DND-41 (cell line): ENCODE results near the gene PILRA.
"Not testable (repeated sequence)": the region's sequence is repeated elsewhere in the genome, so short reads cannot be mapped to it uniquely, and the experiment has no call there.

ENCODE experiments used
- ATAC-seq: fragments of 200-7000 bp; cut with Tn5 transposase; 3 replicates; pipeline ENCODE4 v1.9.1; 2021; ENCODE audit warnings: low read depth; ENCODE audit not compliant: insufficient read depth
- DNase-seq: peaks from one replicate; pipeline ENCODE4 v3.0.0-alpha.2; 2020
- H2AFZ ChIP-seq: 2 replicates; pipeline ENCODE4 v1.6.0; 2012; ENCODE audit warnings: low read depth, low read length
- H3K27ac ChIP-seq: 2 replicates; pipeline ENCODE4 v1.5.1; 2012; ENCODE audit warnings: low read length, inconsistent platforms
- H3K27me3 ChIP-seq: fragments of 200-600 bp; sonication (generic); 2 replicates; pipeline ENCODE4 v1.6.0; 2012; ENCODE audit warnings: low read length, mild to moderate bottlenecking, inconsistent platforms; ENCODE audit not compliant: insufficient read depth, poor library complexity
- H3K36me3 ChIP-seq: 2 replicates; pipeline ENCODE4 v1.5.1; 2012; ENCODE audit warnings: low read length, inconsistent platforms; ENCODE audit not compliant: insufficient read depth
- H3K4me1 ChIP-seq: 2 replicates; pipeline ENCODE4 v1.5.1; 2012; ENCODE audit warnings: mild to moderate bottlenecking, low read length; ENCODE audit not compliant: insufficient read depth
- H3K4me2 ChIP-seq: 2 replicates; pipeline ENCODE4 v1.6.0; 2012; ENCODE audit warnings: mild to moderate bottlenecking, moderate library complexity, low read length, inconsistent platforms; ENCODE audit not compliant: insufficient read depth
- H3K4me3 ChIP-seq, 2 experiments: fragments of 200-600 bp in 1 of 2; shearing (Covaris generic) in 1 of 2; 2 replicates each; pipeline ENCODE4 v1.5.1; 2012 to 2016; ENCODE audit warnings: inconsistent platforms in 2 of 2, low read length in 2 of 2, mild to moderate bottlenecking in 2 of 2, low read depth in 1 of 2, moderate library complexity in 1 of 2
- H3K79me2 ChIP-seq: 2 replicates; pipeline ENCODE4 v1.6.0; 2012; ENCODE audit warnings: low read length, inconsistent platforms; ENCODE audit not compliant: insufficient read depth
- H3K9ac ChIP-seq: 2 replicates; pipeline ENCODE4 v1.6.0; 2012; ENCODE audit warnings: low read depth, mild to moderate bottlenecking, inconsistent platforms, low read length, moderate library complexity
- H3K9me3 ChIP-seq: 2 replicates; pipeline ENCODE4 v1.5.1; 2012; ENCODE audit warnings: low read length, moderate library complexity, mild to moderate bottlenecking, inconsistent platforms; ENCODE audit not compliant: insufficient read depth, severe bottlenecking
- H4K20me1 ChIP-seq: 2 replicates; pipeline ENCODE4 v1.6.0; 2012; ENCODE audit warnings: low read length; ENCODE audit not compliant: insufficient read depth
- CTCF ChIP-seq: IDR thresholded peaks from 2 replicates; pipeline ENCODE4 v1.5.1; 2012; ENCODE audit warnings: borderline replicate concordance, low read length, moderate library complexity, mild to moderate bottlenecking; ENCODE audit not compliant: poor library complexity, severe bottlenecking; ENCODE audit errors: extremely low read depth
- EZH2 ChIP-seq: IDR thresholded peaks from 3 replicates; pipeline ENCODE4 v1.6.1; 2012; ENCODE audit warnings: borderline replicate concordance, low read depth, mild to moderate bottlenecking, moderate library complexity, low read length, inconsistent platforms; ENCODE audit not compliant: severe bottlenecking

Gene PILRA

GRCh38 chr7:100346921-100347320 is 26.4 kb upstream of the PILRA start:
- DNase-seq (no peak), ATAC-seq (no peak)
- H2AFZ ChIP-seq: no peak overlapping the region
- peaks cover 76% of the 10 kb centered on the region for H3K36me3 ChIP-seq
- H3K9ac ChIP-seq: no peak overlapping the region
- no peaks in the 10 kb centered on the region for H3K27me3 ChIP-seq
- no peak for TF ChIP-seq CTCF
- H3K79me2 ChIP-seq: peaks cover 13% of the 10 kb centered on the region; the same call in 1 of the 2 replicates
- no peak overlapping the region for H3K4me2 ChIP-seq
- peaks cover 18% of the 10 kb centered on the region for H4K20me1 ChIP-seq
- H3K9me3 ChIP-seq: no peaks in the 10 kb centered on the region
- H3K27ac ChIP-seq: no peak overlapping the region
- no peaks in the 10 kb centered on the region for H3K4me1 ChIP-seq
- H3K4me3 ChIP-seq: no peak overlapping the region

GRCh38 chr7:100348805-100349204 is 24.5 kb upstream of the PILRA start:
- ATAC-seq: no peak
- DNase-seq: no peak
- Histone ChIP-seq H3K27ac (no peak overlapping the region), H3K4me1 (no peaks in the 10 kb centered on the region), H3K36me3 (peaks cover 82% of the 10 kb centered on the region), H3K9me3 (no peaks in the 10 kb centered on the region), H4K20me1 (peaks cover 16% of the 10 kb centered on the region; the same call in 1 of the 2 replicates), H3K79me2 (peaks cover 5% of the 10 kb centered on the region; the same call in 1 of the 2 replicates), H2AFZ (no peak overlapping the region), H3K27me3 (no peaks in the 10 kb centered on the region), H3K4me3 (no peak overlapping the region), H3K4me2 (no peak overlapping the region), H3K9ac (no peak overlapping the region)
- no peak for TF ChIP-seq EZH2

GRCh38 chr7:100349757-100350156 is 23.5 kb upstream of the PILRA start:
- Histone ChIP-seq H4K20me1 (peaks cover 12% of the 10 kb centered on the region; the same call in 1 of the 2 replicates), H3K79me2 (peaks cover 3% of the 10 kb centered on the region; the same call in 1 of the 2 replicates), H3K4me1 (no peaks in the 10 kb centered on the region), H3K27ac (no peak overlapping the region), H2AFZ (no peak overlapping the region), H3K9me3 (no peaks in the 10 kb centered on the region), H3K4me3 (no peak overlapping the region), H3K9ac (no peak overlapping the region), H3K27me3 (no peaks in the 10 kb centered on the region), H3K36me3 (peaks cover 85% of the 10 kb centered on the region), H3K4me2 (no peak overlapping the region)
- DNase-seq (no peak), ATAC-seq (no peak)
- no peak for TF ChIP-seq CTCF
- TF ChIP-seq EZH2: no peak

GRCh38 chr7:100351657-100352058 is 21.6 kb upstream of the PILRA start:
- no peaks in the 10 kb centered on the region for H3K27me3 ChIP-seq

GRCh38 chr7:100352230-100352781 is 21.0 kb upstream of the PILRA start:
- peaks cover 11% of the 10 kb centered on the region; the same call in 1 of the 2 replicates for H4K20me1 ChIP-seq

More at GRCh38 chr7:100351657-100352058, 21.6 kb upstream of the PILRA start:
- ATAC-seq (no peak), DNase-seq (no peak)
- Histone ChIP-seq H4K20me1 (peaks cover 11% of the 10 kb centered on the region; the same call in 1 of the 2 replicates), H3K36me3 (peaks cover 90% of the 10 kb centered on the region), H3K4me2 (no peak overlapping the region), H3K4me1 (no peaks in the 10 kb centered on the region), H3K79me2 (no peaks in the 10 kb centered on the region), H3K27ac (no peak overlapping the region), H3K9me3 (no peaks in the 10 kb centered on the region), H3K4me3 (no peak overlapping the region), H3K9ac (no peak overlapping the region), H2AFZ (no peak overlapping the region)
- TF ChIP-seq EZH2 (no peak), CTCF (no peak)

More at GRCh38 chr7:100352230-100352781, 21.0 kb upstream of the PILRA start:
- H3K9me3 ChIP-seq, H3K9ac ChIP-seq, DNase-seq, H3K27me3 ChIP-seq, H3K4me1 ChIP-seq, H3K27ac ChIP-seq, H3K79me2 ChIP-seq, H2AFZ ChIP-seq, H3K4me3 ChIP-seq, H3K4me2 ChIP-seq: not testable (repeated sequence)
- peak; percentile 40; the same call in 2 of the 3 replicates for ATAC-seq
- H3K36me3 ChIP-seq: peaks cover 90% of the 10 kb centered on the region
